Raji (cell line): ENCODE measurements around the gene FBXO42.

ENCODE experiments used
- POLR2A ChIP-seq: IDR thresholded peaks from 2 replicates; pipeline ENCODE4 v1.6.1; 2011; ENCODE audit warnings: low read depth, low read length, control low read depth; ENCODE audit not compliant: insufficient read depth

Gene FBXO42

DNA sequence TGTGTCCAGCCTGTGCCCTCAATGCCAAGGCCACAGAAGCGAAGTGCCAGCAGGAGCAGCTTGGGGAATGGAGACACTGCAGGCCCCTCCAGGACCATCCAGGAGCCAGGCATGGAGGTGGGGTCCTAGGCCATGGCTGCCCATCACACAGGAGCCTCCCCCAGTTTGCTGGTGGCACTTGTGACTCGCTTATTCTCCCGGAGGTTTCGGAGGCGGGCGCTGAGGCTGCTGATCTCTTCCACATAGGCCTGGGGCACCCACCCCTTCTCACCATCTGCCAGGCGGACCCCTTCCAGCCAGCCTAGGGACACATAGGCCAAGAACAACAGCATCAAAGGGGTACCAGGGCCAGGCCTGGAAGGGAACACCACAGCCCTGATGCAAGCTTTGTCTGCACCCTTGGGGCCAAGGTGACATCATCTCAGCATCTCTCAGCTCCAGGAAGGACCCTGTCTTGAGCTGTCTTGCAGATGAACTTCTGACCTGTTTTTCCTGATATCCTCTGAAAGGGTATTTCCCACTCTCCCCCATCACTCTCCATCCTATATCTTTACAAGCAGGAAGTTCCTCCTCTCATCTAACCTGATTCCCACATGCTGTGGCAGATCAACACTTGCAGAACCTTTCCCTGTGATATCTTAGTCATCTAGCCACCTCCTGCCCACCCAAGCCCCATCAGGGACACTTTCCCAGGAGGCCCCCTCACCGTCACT, 153.7 kb downstream of the FBXO42 start:
- no peak for TF ChIP-seq POLR2A

DNA sequence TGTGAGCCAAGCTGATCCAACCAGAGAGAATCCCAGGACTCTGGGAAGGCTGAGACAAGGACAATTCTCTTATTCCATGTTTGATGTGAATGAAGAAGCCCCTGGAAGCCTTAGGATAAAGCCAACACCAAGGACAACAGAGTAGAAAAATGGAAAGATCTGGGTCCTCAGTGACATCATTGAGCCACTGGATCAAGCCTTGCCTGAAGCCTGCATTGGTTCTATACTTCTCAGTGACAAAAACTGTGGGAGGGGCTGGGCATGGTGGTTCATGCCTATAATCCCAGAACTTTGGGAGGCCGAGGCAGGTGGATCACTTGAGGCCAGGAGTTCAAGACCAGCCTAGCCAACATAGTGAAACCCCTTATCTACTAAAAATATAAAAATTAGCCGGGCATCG, 155.4 kb downstream of the FBXO42 start:
- no peak for TF ChIP-seq POLR2A
